OCI-LY3 (cell line): ENCODE data around the gene CH25H.

Experiments
- EZH2phosphoT487 ChIP-seq: fragments of 200-600 bp; shearing (Covaris generic); IDR thresholded peaks from 2 replicates; pipeline ENCODE4 v1.6.1; 2018; ENCODE audit warnings: antibody characterized with exemption, mixed run types, low read depth
- TF ChIP-seq, protein P1 (sequence below): fragments of 200-600, 300-600 bp; sonication (generic); IDR thresholded peaks from 2 replicates; pipeline ENCODE4 v1.5.1; 2014; ENCODE audit warnings: antibody characterized with exemption, low read length, low read depth

DNA sequence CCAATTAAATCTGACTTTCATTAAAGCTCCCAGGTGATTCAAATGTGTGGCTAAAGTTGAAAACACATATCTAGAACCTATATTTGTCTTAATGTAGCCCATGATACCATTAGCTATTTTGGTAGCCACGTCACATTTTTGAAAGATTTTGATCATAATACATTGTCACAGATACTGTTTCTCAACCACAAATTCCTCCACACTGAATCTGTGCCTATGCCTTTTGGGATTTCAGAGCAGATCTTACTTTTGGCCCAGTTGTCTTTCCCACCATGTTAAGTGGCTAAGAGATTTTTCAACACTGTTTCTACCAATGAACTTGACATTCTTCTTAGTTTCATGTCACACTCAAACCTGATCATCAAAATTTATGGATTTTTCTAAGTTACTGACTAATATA is 47.4 kb downstream of the CH25H start:
- TF ChIP-seq EZH2phosphoT487, result no peak
- TF ChIP-seq, protein P1, sequence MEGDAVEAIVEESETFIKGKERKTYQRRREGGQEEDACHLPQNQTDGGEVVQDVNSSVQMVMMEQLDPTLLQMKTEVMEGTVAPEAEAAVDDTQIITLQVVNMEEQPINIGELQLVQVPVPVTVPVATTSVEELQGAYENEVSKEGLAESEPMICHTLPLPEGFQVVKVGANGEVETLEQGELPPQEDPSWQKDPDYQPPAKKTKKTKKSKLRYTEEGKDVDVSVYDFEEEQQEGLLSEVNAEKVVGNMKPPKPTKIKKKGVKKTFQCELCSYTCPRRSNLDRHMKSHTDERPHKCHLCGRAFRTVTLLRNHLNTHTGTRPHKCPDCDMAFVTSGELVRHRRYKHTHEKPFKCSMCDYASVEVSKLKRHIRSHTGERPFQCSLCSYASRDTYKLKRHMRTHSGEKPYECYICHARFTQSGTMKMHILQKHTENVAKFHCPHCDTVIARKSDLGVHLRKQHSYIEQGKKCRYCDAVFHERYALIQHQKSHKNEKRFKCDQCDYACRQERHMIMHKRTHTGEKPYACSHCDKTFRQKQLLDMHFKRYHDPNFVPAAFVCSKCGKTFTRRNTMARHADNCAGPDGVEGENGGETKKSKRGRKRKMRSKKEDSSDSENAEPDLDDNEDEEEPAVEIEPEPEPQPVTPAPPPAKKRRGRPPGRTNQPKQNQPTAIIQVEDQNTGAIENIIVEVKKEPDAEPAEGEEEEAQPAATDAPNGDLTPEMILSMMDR, result no peak
